NCI-H510A (cell line): ENCODE results near the gene ADGRG3.
A peak's percentile ranks its signal among the peaks of the same experiment; 100 is the strongest.
"Not testable (repeated sequence)": the region's sequence is repeated elsewhere in the genome, so short reads cannot be mapped to it uniquely, and the experiment has no call there.

ENCODE experiments used
- DNase-seq: peaks from one replicate; lab custom pipeline; 2025; lab: John Stamatoyannopoulos, UW

ADGRG3 gene

DNA sequence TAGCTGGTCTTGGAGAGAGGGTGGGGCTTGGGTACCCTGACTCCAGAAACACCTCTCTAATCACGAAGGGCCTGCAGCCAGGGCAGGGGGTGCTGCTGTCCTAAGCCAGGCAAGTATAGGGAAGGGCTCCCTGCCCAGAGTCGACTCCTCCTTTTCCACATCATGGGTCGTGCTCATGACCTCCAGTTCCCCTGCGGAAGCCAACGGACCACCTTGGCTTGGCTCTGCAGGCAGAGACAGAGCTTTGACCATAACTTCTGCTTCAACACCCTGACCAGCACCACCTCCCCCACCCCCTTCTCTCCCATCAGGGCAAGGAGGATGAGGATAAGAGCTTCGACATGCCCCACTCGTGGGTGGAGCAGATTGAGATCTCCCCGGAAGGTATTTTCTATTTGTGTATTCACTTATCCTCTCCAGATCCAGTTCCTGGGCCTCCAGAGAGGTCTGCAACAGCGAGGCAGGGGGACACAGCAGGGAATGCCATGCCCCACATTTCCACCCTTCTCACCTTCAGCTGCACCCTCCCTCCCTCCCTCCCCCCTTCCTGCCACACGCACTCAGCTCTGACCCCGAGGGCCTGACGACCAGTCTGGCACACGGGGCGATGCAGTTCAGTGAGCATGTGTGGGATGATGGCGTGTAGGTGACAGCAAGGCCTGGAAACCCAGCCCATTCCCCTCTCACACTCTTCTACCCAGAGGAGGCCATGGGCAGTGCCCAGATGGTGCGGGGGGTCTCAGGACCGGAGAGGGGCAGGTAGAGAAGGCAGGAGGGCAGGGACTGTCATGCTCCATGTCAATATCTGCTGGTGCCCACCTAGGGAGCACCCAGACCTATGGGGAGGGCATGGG is 53.5 kb downstream of the ADGRG3 start:
- DNase-seq: no peak

DNA sequence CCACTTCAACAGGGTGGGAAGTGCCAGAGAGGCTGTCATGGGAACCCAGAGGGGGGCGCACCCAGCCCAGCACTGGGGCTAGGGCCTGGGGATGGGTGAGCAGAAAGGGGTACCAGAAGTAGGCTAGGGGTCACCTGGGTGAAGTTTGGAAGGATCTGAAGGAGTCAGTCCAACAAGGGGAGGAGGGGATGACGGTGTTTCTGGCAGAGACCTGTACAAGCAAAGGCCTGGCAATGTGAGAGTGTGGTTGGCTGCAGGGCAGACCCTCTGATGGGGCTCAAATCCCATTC is 54.0 kb downstream of the ADGRG3 start:
- no peak for DNase-seq

- no peak for DNase-seq
Measured at GRCh38 chr16:57722651-57723050, 54.5 kb downstream of the ADGRG3 start.

GRCh38 chr16:57723170-57723569 is 55.1 kb downstream of the ADGRG3 start:
- DNase-seq: no peak

- no peak for DNase-seq
Measured at GRCh38 chr16:57724531-57724930, 56.4 kb downstream of the ADGRG3 start.

- no peak for DNase-seq
Measured at GRCh38 chr16:57725151-57725550, 57.0 kb downstream of the ADGRG3 start.

DNA sequence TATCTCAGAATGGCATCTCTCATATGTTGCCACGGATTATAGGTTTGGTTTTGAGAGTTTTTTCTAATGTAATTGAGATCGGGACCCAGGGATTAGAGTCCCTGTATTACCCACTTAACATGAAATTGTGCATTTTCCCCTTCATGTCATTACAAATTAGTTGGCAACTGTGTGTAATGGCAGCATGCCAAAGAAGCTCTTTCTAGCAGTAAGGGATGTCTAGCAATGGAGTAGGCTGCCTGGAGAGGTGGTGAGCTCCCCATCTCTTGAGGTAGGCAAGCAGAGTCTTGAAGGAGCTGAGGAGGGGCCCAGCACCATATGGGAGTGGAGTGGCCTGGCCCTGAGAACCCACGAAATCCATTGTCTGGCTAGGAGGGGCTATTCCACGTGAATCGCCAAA is 57.4 kb downstream of the ADGRG3 start:
- no peak for DNase-seq

DNA sequence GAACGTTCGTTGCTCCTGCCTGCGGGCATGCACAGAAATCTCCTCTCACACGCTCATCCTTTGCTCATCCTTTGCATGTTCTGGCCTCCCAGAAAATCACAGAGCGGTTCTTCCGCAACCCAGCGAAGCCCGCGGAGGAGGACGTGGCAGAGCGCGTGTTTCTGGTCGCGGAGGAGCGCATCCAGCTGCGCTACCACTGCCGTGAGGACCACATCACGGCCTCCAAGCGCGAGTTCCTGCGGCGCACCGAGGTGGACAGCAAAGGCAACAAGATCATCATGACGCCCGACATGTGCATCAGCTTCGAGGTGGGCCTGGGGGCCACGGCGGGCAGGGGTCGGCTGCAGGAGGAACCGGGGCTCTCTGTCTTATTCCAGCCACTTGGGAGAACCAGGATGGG is 57.9 kb downstream of the ADGRG3 start:
- no peak for DNase-seq

GRCh38 chr16:57726433-57726947 is 58.4 kb downstream of the ADGRG3 start:
- no peak for DNase-seq

- no peak for DNase-seq
Measured at GRCh38 chr16:57727610-57728009, 59.5 kb downstream of the ADGRG3 start.

GRCh38 chr16:57728336-57729181 is 60.5 kb downstream of the ADGRG3 start:
- peak; percentile 40 for DNase-seq

DNA sequence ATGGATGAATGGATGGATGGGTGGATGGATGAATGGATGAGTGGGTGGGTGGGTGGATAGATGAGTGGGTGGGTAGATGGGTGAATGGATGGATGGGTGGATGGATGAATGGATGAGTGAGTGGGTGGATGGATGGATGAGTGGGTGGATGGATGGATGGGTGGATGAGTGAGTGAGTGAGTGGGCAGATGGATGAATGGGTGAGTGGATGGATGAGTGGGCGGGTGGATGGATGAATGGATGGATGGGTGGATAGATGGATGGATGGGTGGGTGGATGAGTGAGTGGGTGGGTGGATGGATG is 61.0 kb downstream of the ADGRG3 start:
- DNase-seq: no peak

GRCh38 chr16:57729852-57730251 is 61.7 kb downstream of the ADGRG3 start:
- not testable (repeated sequence) for DNase-seq

- DNase-seq: no peak
Measured at GRCh38 chr16:57730771-57731730, 62.9 kb downstream of the ADGRG3 start.

- DNase-seq: no peak
Measured at GRCh38 chr16:57732037-57732436, 63.9 kb downstream of the ADGRG3 start.

GRCh38 chr16:57732714-57733113 is 64.6 kb downstream of the ADGRG3 start:
- DNase-seq: no peak

- DNase-seq: no peak
Measured at GRCh38 chr16:57734308-57734924, 66.3 kb downstream of the ADGRG3 start.

DNA sequence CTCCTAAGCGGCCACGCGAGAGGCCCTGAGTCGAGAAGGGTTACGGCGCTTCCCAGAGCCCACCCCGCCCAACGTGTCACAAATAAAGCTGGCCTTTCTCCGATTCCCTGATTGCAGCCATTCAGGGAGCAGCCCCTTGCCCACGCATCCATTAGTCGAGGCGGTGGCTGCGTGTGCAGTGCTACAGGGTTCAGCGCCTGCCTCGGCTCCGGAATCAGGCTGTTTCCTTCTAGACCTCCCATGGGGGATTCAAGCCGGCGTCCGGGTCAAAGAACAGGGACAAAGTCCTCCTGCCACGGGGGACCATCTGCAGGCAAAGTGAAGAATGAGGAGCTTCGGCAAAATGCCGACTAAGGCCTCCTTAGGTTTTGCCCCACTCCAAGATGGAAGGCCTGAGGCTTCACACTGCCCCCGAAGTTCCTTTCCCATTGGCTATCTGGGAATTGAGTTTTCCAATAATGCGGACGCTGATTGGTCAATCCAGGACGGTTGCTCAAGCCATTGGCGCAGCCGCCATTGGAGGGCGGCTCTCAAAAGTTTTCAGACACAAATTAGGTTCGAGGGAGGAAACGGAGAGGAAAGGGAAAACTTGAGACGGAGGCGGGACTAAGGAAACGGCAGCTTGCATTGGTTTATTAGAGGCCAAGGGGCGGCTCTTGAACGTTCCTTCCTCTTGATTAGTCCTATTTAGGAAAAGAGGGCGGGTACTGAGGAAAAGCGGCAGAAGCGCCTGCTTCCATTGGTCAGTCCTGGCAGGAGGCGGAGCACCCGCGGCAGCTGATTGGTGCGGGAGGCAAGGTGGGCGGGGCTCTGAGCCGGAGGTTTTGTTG is 67.0 kb downstream of the ADGRG3 start:
- peak; percentile 99 for DNase-seq

GRCh38 chr16:57735755-57736418 is 67.8 kb downstream of the ADGRG3 start, which contains the start of gene KATNB1:
KATNB1 (plus strand) TSS chr16:57735770; CDS start chr16:57737244, 1,474 bp downstream.
- no peak for DNase-seq
